Mammary epithelial cell (primary cell): ENCODE results near the gene HAAO.

Experiments
- EZH2 ChIP-seq: IDR thresholded peaks from 2 replicates; pipeline ENCODE4 v1.6.1; 2012; ENCODE audit warnings: low read length, inconsistent platforms, borderline replicate concordance
- TF ChIP-seq, protein P1 (sequence below), 2 donors: IDR thresholded peaks in 1 of 2; conservative IDR thresholded peaks in 1 of 2; 2 replicates each; pipeline ENCODE4 v1.5.1; 2011 to 2012; ENCODE audit warnings: inconsistent platforms in 2 of 2, low read length in 2 of 2, mild to moderate bottlenecking in 2 of 2, control low read depth in 1 of 2, low read depth in 1 of 2; ENCODE audit not compliant: insufficient read depth in 1 of 2; ENCODE audit errors: extremely low read depth in 1 of 2

DNA sequence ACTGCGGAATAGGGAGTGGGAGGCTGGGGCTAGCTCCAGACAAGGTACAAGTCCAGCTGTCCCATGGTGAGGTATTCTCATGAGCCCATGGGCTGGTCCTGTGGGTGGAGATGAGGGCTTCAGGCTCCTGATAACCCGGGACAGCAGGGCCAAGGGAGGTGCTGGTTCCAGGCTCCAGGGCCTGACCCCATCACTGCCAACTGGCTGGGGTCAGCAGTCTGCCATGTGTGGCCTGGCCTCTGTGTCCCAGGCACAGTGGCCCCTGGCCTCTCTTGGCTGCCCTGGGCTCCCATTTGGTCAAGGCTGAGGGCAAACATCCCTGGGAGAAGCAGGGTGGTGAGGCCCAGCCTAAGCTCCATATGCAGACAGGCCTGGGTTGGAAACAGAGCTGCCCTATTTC lies 27.5 kb downstream of the HAAO start:
- TF ChIP-seq, protein P1, sequence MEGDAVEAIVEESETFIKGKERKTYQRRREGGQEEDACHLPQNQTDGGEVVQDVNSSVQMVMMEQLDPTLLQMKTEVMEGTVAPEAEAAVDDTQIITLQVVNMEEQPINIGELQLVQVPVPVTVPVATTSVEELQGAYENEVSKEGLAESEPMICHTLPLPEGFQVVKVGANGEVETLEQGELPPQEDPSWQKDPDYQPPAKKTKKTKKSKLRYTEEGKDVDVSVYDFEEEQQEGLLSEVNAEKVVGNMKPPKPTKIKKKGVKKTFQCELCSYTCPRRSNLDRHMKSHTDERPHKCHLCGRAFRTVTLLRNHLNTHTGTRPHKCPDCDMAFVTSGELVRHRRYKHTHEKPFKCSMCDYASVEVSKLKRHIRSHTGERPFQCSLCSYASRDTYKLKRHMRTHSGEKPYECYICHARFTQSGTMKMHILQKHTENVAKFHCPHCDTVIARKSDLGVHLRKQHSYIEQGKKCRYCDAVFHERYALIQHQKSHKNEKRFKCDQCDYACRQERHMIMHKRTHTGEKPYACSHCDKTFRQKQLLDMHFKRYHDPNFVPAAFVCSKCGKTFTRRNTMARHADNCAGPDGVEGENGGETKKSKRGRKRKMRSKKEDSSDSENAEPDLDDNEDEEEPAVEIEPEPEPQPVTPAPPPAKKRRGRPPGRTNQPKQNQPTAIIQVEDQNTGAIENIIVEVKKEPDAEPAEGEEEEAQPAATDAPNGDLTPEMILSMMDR (conservative IDR thresholded peaks at IDR 0.05 in 1 of 2, IDR thresholded peaks at IDR 0.05 in 1 of 2; ENCODE audit: extremely low read depth in 1 of 2, insufficient read depth in 1 of 2, low read depth in 1 of 2, low read length in 2 of 2): no peak
- no peak for TF ChIP-seq EZH2
